ACC112 (cell line): ENCODE measurements around the gene FAM163A.

ENCODE experiments used
- H2AFZ ChIP-seq: fragments of 200-600 bp; sonication (generic); one replicate; pipeline ENCODE4 v1.6.0; 2017; ENCODE audit warnings: antibody characterized with exemption, low read length; ENCODE audit not compliant: unreplicated experiment
- H3K27ac ChIP-seq: fragments of 200-600 bp; sonication (generic); 2 replicates; pipeline ENCODE4 v1.5.1; 2014; ENCODE audit warnings: low read depth, mild to moderate bottlenecking, antibody characterized with exemption, low read length, moderate library complexity
- H3K27me3 ChIP-seq: fragments of 200-600 bp; sonication (generic); 2 replicates; pipeline ENCODE4 v1.6.1; 2014; ENCODE audit warnings: mild to moderate bottlenecking, antibody characterized with exemption, low read length, moderate library complexity, mixed read lengths; ENCODE audit not compliant: insufficient read depth
- H3K36me3 ChIP-seq: fragments of 200-600 bp; sonication (generic); 2 replicates; pipeline ENCODE4 v1.6.1; 2016; ENCODE audit warnings: mild to moderate bottlenecking, antibody characterized with exemption, low read length, moderate library complexity, mixed read lengths; ENCODE audit not compliant: insufficient read depth
- H3K4me1 ChIP-seq: fragments of 200-600 bp; sonication (generic); one replicate; pipeline ENCODE4 v1.6.1; 2016; ENCODE audit warnings: low read length, mixed read lengths; ENCODE audit not compliant: insufficient read depth, unreplicated experiment, control insufficient read depth
- H3K4me3 ChIP-seq: fragments of 200-600 bp; sonication (generic); 2 replicates; pipeline ENCODE4 v1.5.1; 2014; ENCODE audit warnings: mild to moderate bottlenecking, low read depth, low read length
- H3K79me2 ChIP-seq: fragments of 200-600 bp; sonication (generic); one replicate; pipeline ENCODE4 v1.6.0; 2016; ENCODE audit warnings: low read length; ENCODE audit not compliant: control insufficient read depth, unreplicated experiment, insufficient read depth

FAM163A gene

GRCh38 chr1:179856296-179856695, 113.2 kb downstream of the FAM163A start:
- H3K4me1 ChIP-seq: no peaks in the 10 kb centered on the region
- H3K27ac ChIP-seq: no peak overlapping the region
- no peaks in the 10 kb centered on the region for H3K79me2 ChIP-seq
- peaks cover 26% of the 10 kb centered on the region for H3K36me3 ChIP-seq
- H2AFZ ChIP-seq: no peak overlapping the region
- no peak overlapping the region for H3K4me3 ChIP-seq
- H3K27me3 ChIP-seq: no peaks in the 10 kb centered on the region

GRCh38 chr1:179857009-179857408, 113.9 kb downstream of the FAM163A start:
- Histone ChIP-seq H3K4me3 (no peak overlapping the region), H3K36me3 (peaks cover 26% of the 10 kb centered on the region), H3K27me3 (no peaks in the 10 kb centered on the region)

GRCh38 chr1:179860652-179861051, 117.6 kb downstream of the FAM163A start:
- Histone ChIP-seq H3K36me3 (peaks cover 29% of the 10 kb centered on the region), H3K27ac (no peak overlapping the region), H3K79me2 (peaks cover 9% of the 10 kb centered on the region), H3K4me3 (no peak overlapping the region), H2AFZ (no peak overlapping the region), H3K27me3 (no peaks in the 10 kb centered on the region), H3K4me1 (no peaks in the 10 kb centered on the region)

More at GRCh38 chr1:179857009-179857408, 113.9 kb downstream of the FAM163A start:
- H3K27ac ChIP-seq: no peak overlapping the region
- no peak overlapping the region for H2AFZ ChIP-seq
- H3K4me1 ChIP-seq: no peaks in the 10 kb centered on the region
- H3K79me2 ChIP-seq: no peaks in the 10 kb centered on the region

DNA sequence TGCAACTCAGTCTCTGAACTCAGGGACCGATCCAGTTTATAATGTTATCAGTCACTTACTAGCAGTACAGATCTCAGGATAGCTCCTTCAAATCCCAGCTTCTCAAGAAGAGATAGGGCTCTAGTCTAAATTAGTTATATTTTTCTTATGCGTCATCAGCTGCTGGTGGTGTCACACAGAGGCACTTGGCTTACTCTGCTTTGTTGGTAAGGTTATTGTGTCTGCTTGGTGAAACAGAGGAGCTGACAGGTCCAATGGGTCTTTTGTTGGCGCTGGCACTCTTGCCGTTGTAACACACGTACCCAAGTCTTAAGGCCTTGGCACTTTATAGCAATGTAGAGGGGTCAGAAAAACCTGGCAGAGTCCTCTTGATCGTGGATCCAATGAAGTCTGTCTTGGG, 122.3 kb downstream of the FAM163A start:
- Histone ChIP-seq H3K4me1 (no peaks in the 10 kb centered on the region), H3K4me3 (no peak overlapping the region), H3K79me2 (peaks cover 43% of the 10 kb centered on the region), H3K36me3 (peaks cover 19% of the 10 kb centered on the region), H3K27me3 (no peaks in the 10 kb centered on the region), H2AFZ (no peak overlapping the region), H3K27ac (no peak overlapping the region)
